Peyer's patch (tissue), 4 donors: ENCODE results near the gene TEF.

Source experiments
- POLR2A ChIP-seq, 2 donors: fragments of 450-650 bp; IDR thresholded peaks; one replicate each; pipeline ENCODE4 v1.5.1; 2017; ENCODE audit warnings: antibody characterized with exemption in 2 of 2, mild to moderate bottlenecking in 2 of 2, moderate library complexity in 2 of 2
- TF ChIP-seq, protein P1 (sequence below), 6 experiments: fragments of 450-650 bp in 4 of 6; fragments of 200-600 bp in 2 of 6; sonication (generic) in 1 of 6; IDR thresholded peaks; one replicate each; pipeline ENCODE4 v1.5.1; 2017 to 2019; ENCODE audit warnings: antibody characterized with exemption in 6 of 6, mild to moderate bottlenecking in 3 of 6, moderate library complexity in 1 of 6

DNA sequence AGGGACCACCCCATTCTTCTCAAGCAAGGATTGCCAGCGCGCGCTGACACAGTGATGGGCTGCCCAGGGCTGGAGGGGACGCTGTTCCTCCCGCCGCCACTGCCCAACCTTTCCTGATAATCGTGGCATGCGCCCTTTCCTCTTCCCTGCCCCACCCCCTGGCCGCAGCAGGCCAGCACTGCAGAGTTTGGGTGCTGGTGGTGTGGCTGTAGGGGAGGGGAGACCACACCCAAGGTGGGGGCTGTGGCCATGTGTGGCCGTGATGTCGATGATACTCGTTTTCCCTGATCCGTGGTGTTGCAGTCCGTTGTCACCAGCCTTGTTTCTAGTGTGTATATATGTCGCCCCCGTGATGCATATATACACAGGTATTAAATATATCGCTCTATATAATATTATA is 22.8 kb upstream of the TEF start:
- TF ChIP-seq, protein P1, sequence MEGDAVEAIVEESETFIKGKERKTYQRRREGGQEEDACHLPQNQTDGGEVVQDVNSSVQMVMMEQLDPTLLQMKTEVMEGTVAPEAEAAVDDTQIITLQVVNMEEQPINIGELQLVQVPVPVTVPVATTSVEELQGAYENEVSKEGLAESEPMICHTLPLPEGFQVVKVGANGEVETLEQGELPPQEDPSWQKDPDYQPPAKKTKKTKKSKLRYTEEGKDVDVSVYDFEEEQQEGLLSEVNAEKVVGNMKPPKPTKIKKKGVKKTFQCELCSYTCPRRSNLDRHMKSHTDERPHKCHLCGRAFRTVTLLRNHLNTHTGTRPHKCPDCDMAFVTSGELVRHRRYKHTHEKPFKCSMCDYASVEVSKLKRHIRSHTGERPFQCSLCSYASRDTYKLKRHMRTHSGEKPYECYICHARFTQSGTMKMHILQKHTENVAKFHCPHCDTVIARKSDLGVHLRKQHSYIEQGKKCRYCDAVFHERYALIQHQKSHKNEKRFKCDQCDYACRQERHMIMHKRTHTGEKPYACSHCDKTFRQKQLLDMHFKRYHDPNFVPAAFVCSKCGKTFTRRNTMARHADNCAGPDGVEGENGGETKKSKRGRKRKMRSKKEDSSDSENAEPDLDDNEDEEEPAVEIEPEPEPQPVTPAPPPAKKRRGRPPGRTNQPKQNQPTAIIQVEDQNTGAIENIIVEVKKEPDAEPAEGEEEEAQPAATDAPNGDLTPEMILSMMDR (IDR thresholded peaks at IDR 0.05), result no peak
- no peak for TF ChIP-seq POLR2A (IDR thresholded peaks at IDR 0.05)
